ENCODE results near the gene NEURL1B. TPM values are rescaled to one million over a fixed set of nuclear protein-coding genes. Genes with fewer than 3 reads are reported as not detected.

NEURL1B gene
- polyA plus RNA-seq, 1 of the 3 experiments (the other 2 are of a cell fraction), result 2.8 TPM

DNA sequence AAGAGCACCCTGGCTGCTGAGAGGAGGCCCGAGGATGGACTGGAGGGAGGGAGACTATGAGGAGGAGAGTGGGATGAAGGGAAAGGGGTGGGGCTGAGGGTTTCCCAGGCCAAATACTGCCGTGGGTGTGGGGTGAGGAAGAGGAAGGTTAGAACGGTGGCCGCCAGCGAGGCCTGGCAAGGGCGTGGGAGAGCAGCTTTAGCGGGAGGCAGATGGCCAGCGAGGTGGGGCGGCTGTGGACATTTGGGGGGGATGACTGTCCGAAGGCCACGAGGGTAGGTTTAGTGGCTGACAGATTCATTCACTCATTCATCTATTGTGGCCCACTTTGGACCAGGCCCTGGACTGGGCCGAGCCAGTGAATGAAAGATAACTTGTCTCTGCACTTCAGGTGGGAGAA is 47.8 kb upstream of the NEURL1B start:
- no peaks in the 10 kb centered on the region for H3F3A ChIP-seq (replicated peaks; ENCODE audit: insufficient read depth)
- no peaks in the 10 kb centered on the region for H4K20me1 ChIP-seq (ENCODE audit: insufficient read depth)
- no peak for DNase-seq
- no peaks in the 10 kb centered on the region for H3K36me3 ChIP-seq (replicated peaks in 1 of 2; ENCODE audit: control insufficient read depth in 1 of 2, insufficient read depth in 2 of 2, low read length in 1 of 2)
- no peak overlapping the region for H3K4me3 ChIP-seq (ENCODE audit: low read depth in 2 of 2, low read length in 1 of 2)
- H3K79me2 ChIP-seq (ENCODE audit: insufficient read depth), result no peaks in the 10 kb centered on the region
- no peak overlapping the region for H3K9ac ChIP-seq
- WGBS (ENCODE audit: low lambda C conversion rate), result 72% methylated on average over 12 of the region's 12 CpGs
- no peaks in the 10 kb centered on the region for H3K9me2 ChIP-seq
- no peaks in the 10 kb centered on the region for H3K9me3 ChIP-seq
- H3K27ac ChIP-seq (ENCODE audit: low read depth in 2 of 2, low read length in 1 of 2), result no peak overlapping the region
- H3K4me2 ChIP-seq, result no peak overlapping the region
- no peak overlapping the region for H2AFZ ChIP-seq (ENCODE audit: low read depth)
- no peak for TF ChIP-seq NFIC (IDR thresholded peaks at IDR 0.05; ENCODE audit: borderline replicate concordance)
- TF ChIP-seq TCF12 (IDR thresholded peaks at IDR 0.05), result no peak
- TF ChIP-seq TAF1 (IDR thresholded peaks at IDR 0.05; ENCODE audit: borderline replicate concordance, low read depth, low read length), result no peak
- TF ChIP-seq YY1 (IDR thresholded peaks at IDR 0.05; ENCODE audit: low read depth), result no peak
- no peak for TF ChIP-seq RFX5 (IDR thresholded peaks at IDR 0.05; ENCODE audit: low read length)
- H3K4me1 ChIP-seq (ENCODE audit: control insufficient read depth in 1 of 2, insufficient read depth in 2 of 2, low read depth in 1 of 2, low read length in 1 of 2), result no peaks in the 10 kb centered on the region
- CTCF ChIA-PET, result interaction anchor here (1.0 kb wide), 1 partner anchor 9 kb away, joined by 3 read pairs; no protein-coding TSS in a partner anchor
- peaks cover 13% of the 10 kb centered on the region; the same call in 1 of the 2 replicates for H3K27me3 ChIP-seq (ENCODE audit: insufficient read depth)
- POLR2A ChIA-PET, result no interaction called here

DNA sequence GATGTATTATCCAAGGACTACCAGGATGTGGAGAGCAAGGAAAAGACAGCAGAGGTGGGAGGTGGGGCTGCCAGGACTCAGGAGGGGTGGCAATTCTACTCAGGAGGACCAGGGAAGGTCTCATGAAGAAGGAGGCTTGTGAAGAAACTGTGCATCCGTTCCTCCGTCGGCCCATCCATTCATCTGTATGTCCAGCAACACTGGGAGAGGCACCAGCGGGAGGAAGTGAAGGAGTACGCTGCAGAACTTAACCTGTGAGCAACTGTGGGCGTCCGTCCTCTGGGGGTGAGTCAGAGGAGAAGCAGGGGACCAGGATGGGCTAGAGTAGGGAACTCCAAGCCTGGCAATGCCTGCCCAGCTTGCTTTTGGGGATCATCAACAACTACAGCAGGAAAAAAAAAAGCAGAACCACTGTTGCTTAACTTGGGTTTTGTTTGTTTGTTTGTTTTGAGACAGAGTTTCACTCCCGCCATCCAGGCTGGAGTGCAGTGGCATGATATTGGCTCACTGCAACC is 47.3 kb upstream of the NEURL1B start:
- H3K4me2 ChIP-seq, result no peak overlapping the region
- no peak for TF ChIP-seq EZH2phosphoT487 (IDR thresholded peaks at IDR 0.05; ENCODE audit: borderline replicate concordance, low read depth)
- TF ChIP-seq, protein P1, sequence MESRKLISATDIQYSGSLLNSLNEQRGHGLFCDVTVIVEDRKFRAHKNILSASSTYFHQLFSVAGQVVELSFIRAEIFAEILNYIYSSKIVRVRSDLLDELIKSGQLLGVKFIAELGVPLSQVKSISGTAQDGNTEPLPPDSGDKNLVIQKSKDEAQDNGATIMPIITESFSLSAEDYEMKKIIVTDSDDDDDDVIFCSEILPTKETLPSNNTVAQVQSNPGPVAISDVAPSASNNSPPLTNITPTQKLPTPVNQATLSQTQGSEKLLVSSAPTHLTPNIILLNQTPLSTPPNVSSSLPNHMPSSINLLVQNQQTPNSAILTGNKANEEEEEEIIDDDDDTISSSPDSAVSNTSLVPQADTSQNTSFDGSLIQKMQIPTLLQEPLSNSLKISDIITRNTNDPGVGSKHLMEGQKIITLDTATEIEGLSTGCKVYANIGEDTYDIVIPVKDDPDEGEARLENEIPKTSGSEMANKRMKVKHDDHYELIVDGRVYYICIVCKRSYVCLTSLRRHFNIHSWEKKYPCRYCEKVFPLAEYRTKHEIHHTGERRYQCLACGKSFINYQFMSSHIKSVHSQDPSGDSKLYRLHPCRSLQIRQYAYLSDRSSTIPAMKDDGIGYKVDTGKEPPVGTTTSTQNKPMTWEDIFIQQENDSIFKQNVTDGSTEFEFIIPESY (IDR thresholded peaks at IDR 0.05; ENCODE audit: borderline replicate concordance, low read depth), result no peak
- no peak overlapping the region for H3K27ac ChIP-seq (ENCODE audit: low read depth in 2 of 2, low read length in 1 of 2)
- no peaks in the 10 kb centered on the region for H4K20me1 ChIP-seq (ENCODE audit: insufficient read depth)
- no peaks in the 10 kb centered on the region for H3K79me2 ChIP-seq (ENCODE audit: insufficient read depth)
- H3K4me3 ChIP-seq (ENCODE audit: low read depth in 2 of 2, low read length in 1 of 2), result no peak overlapping the region
- H3K9me2 ChIP-seq, result no peaks in the 10 kb centered on the region
- 79% methylated on average over 8 of the region's 8 CpGs for WGBS (ENCODE audit: low lambda C conversion rate)
- no peak overlapping the region for H3K9ac ChIP-seq
- H3K9me3 ChIP-seq, result no peaks in the 10 kb centered on the region
- H3K36me3 ChIP-seq (replicated peaks in 1 of 2; ENCODE audit: control insufficient read depth in 1 of 2, insufficient read depth in 2 of 2, low read length in 1 of 2), result no peaks in the 10 kb centered on the region
- no peaks in the 10 kb centered on the region for H3K4me1 ChIP-seq (ENCODE audit: control insufficient read depth in 1 of 2, insufficient read depth in 2 of 2, low read depth in 1 of 2, low read length in 1 of 2)
- ChIA-PET POLR2A (no interaction called here), CTCF (interaction anchor here (1.0 to 1.3 kb wide), 2 partner anchors 9 to 103 kb away, joined by 3 read pairs; no protein-coding TSS in a partner anchor)
- H3K27me3 ChIP-seq (ENCODE audit: insufficient read depth), result peaks cover 13% of the 10 kb centered on the region; the same call in 1 of the 2 replicates
- no peak overlapping the region for H2AFZ ChIP-seq (ENCODE audit: low read depth)
- no peak for DNase-seq
- no peaks in the 10 kb centered on the region for H3F3A ChIP-seq (replicated peaks; ENCODE audit: insufficient read depth)

DNA sequence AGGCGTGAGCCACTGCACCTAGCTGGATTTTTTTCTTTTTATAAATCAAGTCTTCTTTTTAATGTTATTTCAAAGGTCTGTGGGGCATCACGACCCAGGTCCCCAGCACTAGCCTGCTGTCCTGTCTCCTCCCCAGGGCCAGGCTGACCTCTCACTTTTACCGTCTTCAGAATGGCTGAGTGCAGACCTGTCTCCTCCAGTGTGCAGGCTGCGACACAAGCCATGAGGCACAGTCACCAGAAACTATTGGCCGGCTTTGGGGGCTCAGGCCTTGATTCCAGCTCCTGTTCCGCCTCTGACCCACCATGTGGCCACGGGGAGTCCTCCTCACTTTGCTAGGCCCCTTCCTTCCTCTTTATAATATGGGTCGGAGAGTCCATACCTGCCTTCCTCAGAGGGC is 46.6 kb upstream of the NEURL1B start:
- WGBS (ENCODE audit: low lambda C conversion rate), result 81% methylated on average over 8 of the region's 8 CpGs
- CTCF ChIA-PET, result interaction anchor here (1.3 to 1.9 kb wide), 2 partner anchors 103 to 116 kb away, joined by 3 to 6 read pairs; no protein-coding TSS in a partner anchor
- Histone ChIP-seq H3F3A (replicated peaks; ENCODE audit: insufficient read depth) (no peaks in the 10 kb centered on the region), H3K79me2 (ENCODE audit: insufficient read depth) (no peaks in the 10 kb centered on the region), H3K9ac (no peak overlapping the region), H3K9me3 (no peaks in the 10 kb centered on the region), H4K20me1 (ENCODE audit: insufficient read depth) (no peaks in the 10 kb centered on the region), H3K27ac (ENCODE audit: low read depth in 2 of 2, low read length in 1 of 2) (no peak overlapping the region), H3K9me2 (no peaks in the 10 kb centered on the region), H3K4me1 (ENCODE audit: control insufficient read depth in 1 of 2, insufficient read depth in 2 of 2, low read depth in 1 of 2, low read length in 1 of 2) (no peaks in the 10 kb centered on the region), H3K36me3 (replicated peaks in 1 of 2; ENCODE audit: control insufficient read depth in 1 of 2, insufficient read depth in 2 of 2, low read length in 1 of 2) (no peaks in the 10 kb centered on the region), H2AFZ (ENCODE audit: low read depth) (no peak overlapping the region), H3K27me3 (ENCODE audit: insufficient read depth) (peaks cover 9% of the 10 kb centered on the region; the same call in 1 of the 2 replicates), H3K4me2 (no peak overlapping the region), H3K4me3 (ENCODE audit: low read depth in 2 of 2, low read length in 1 of 2) (no peak overlapping the region)
- DNase-seq, result no peak
- POLR2A ChIA-PET, result no interaction called here
- no peak for TF ChIP-seq FOXJ3 (CRISPR knock-in tag; IDR thresholded peaks at IDR 0.05)
- no peak for TF ChIP-seq RCOR1 (IDR thresholded peaks at IDR 0.05; ENCODE audit: low read length)
- no peak for TF ChIP-seq YY1 (IDR thresholded peaks at IDR 0.05; ENCODE audit: low read depth)
- TF ChIP-seq, protein P2, sequence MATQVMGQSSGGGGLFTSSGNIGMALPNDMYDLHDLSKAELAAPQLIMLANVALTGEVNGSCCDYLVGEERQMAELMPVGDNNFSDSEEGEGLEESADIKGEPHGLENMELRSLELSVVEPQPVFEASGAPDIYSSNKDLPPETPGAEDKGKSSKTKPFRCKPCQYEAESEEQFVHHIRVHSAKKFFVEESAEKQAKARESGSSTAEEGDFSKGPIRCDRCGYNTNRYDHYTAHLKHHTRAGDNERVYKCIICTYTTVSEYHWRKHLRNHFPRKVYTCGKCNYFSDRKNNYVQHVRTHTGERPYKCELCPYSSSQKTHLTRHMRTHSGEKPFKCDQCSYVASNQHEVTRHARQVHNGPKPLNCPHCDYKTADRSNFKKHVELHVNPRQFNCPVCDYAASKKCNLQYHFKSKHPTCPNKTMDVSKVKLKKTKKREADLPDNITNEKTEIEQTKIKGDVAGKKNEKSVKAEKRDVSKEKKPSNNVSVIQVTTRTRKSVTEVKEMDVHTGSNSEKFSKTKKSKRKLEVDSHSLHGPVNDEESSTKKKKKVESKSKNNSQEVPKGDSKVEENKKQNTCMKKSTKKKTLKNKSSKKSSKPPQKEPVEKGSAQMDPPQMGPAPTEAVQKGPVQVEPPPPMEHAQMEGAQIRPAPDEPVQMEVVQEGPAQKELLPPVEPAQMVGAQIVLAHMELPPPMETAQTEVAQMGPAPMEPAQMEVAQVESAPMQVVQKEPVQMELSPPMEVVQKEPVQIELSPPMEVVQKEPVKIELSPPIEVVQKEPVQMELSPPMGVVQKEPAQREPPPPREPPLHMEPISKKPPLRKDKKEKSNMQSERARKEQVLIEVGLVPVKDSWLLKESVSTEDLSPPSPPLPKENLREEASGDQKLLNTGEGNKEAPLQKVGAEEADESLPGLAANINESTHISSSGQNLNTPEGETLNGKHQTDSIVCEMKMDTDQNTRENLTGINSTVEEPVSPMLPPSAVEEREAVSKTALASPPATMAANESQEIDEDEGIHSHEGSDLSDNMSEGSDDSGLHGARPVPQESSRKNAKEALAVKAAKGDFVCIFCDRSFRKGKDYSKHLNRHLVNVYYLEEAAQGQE (IDR thresholded peaks at IDR 0.05; ENCODE audit: low read depth, low read length), result no peak
- TF ChIP-seq, protein P3, sequence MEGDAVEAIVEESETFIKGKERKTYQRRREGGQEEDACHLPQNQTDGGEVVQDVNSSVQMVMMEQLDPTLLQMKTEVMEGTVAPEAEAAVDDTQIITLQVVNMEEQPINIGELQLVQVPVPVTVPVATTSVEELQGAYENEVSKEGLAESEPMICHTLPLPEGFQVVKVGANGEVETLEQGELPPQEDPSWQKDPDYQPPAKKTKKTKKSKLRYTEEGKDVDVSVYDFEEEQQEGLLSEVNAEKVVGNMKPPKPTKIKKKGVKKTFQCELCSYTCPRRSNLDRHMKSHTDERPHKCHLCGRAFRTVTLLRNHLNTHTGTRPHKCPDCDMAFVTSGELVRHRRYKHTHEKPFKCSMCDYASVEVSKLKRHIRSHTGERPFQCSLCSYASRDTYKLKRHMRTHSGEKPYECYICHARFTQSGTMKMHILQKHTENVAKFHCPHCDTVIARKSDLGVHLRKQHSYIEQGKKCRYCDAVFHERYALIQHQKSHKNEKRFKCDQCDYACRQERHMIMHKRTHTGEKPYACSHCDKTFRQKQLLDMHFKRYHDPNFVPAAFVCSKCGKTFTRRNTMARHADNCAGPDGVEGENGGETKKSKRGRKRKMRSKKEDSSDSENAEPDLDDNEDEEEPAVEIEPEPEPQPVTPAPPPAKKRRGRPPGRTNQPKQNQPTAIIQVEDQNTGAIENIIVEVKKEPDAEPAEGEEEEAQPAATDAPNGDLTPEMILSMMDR (IDR thresholded peaks at IDR 0.05), result no peak
- TF ChIP-seq NRF1 (IDR thresholded peaks at IDR 0.05; ENCODE audit: low read depth, low read length), result no peak
- TF ChIP-seq SMC3 (IDR thresholded peaks at IDR 0.05; ENCODE audit: low read depth, low read length), result no peak
- no peak for TF ChIP-seq RXRA (IDR thresholded peaks at IDR 0.05; ENCODE audit: borderline replicate concordance, low read depth)
- no peak for TF ChIP-seq MXI1 (IDR thresholded peaks at IDR 0.05; ENCODE audit: low read depth, low read length)
